Activated T-helper 1 cell treated with anti-CD3 and anti-CD28 coated beads, Interleukin-12 subunit alpha, Interleukin-12 subunit beta, Interleukin-2, Interleukin-4 antibody, amounts not matched to agents 30 ng/mL and 10 ng/mL and 1 ng/mL, durations not matched to agents 14 hours and 24 hours and 36 hours (primary cell): Measurements from ENCODE around the gene B3GNT3. TPM values are rescaled to one million over a fixed set of nuclear protein-coding genes. Genes with fewer than 3 reads are reported as not detected.

Experiments used
- DNase-seq: peaks from one replicate; pipeline ENCODE4 v3.0.0; 2021; ENCODE audit warnings: low spot score
- H3K27ac Mint-ChIP-seq: one replicate; pipeline ENCODE4 v1.8.0; 2021; ENCODE audit warnings: mild to moderate bottlenecking, mixed read lengths
- H3K27me3 Mint-ChIP-seq: one replicate; pipeline ENCODE4 v1.8.0; 2022; ENCODE audit warnings: mild to moderate bottlenecking, moderate library complexity, mixed read lengths; ENCODE audit not compliant: insufficient read depth
- H3K36me3 Mint-ChIP-seq: one replicate; pipeline ENCODE4 v1.8.0; 2021; ENCODE audit warnings: low read depth, mixed read lengths
- H3K4me1 Mint-ChIP-seq: one replicate; pipeline ENCODE4 v1.8.0; 2021; ENCODE audit warnings: low read depth, mixed read lengths
- H3K4me3 Mint-ChIP-seq: one replicate; pipeline ENCODE4 v1.8.0; 2021; ENCODE audit warnings: mild to moderate bottlenecking, moderate library complexity, mixed read lengths
- H3K9me3 Mint-ChIP-seq: one replicate; pipeline ENCODE4 v1.8.0; 2021; ENCODE audit warnings: mixed read lengths
- intact Hi-C: fragments of 100-400 bp; cut with micrococcal nuclease; formaldehyde crosslinking; loops from one replicate; pipeline ENCODE4 v1.15.1; 2024
- total RNA-seq: library from RNA; stranded (reverse); gene quantifications from 2 replicates; pipeline ENCODE4 v1.2.3, GENCODE V29; 2022

B3GNT3 gene
- total RNA-seq, 1 donor from 2014 or later = not detected

GRCh38 chr19:17835182-17836006 is 40.5 kb downstream of the B3GNT3 start:
- no peak for DNase-seq
- intact Hi-C loops = no loop called here
- Mint-ChIP-seq H3K4me1 (peaks cover 24% of the 10 kb centered on the region), H3K36me3 (peaks cover 69% of the 10 kb centered on the region), H3K4me3 (no peak overlapping the region), H3K27ac (peak overlapping the region; percentile 40), H3K27me3 (no peaks in the 10 kb centered on the region), H3K9me3 (peaks cover 4% of the 10 kb centered on the region)

- intact Hi-C loops = no loop called here
- no peak overlapping the region for H3K4me3 Mint-ChIP-seq
- peaks cover 71% of the 10 kb centered on the region for H3K36me3 Mint-ChIP-seq
- no peak for DNase-seq
- H3K27ac Mint-ChIP-seq = peak overlapping the region; percentile 21
- peaks cover 4% of the 10 kb centered on the region for H3K9me3 Mint-ChIP-seq
- H3K4me1 Mint-ChIP-seq = peaks cover 24% of the 10 kb centered on the region
- H3K27me3 Mint-ChIP-seq = no peaks in the 10 kb centered on the region
Observed at GRCh38 chr19:17836530-17836929, 41.6 kb downstream of the B3GNT3 start.

GRCh38 chr19:17837972-17838371 is 43.0 kb downstream of the B3GNT3 start:
- intact Hi-C loops = no loop called here
- peaks cover 64% of the 10 kb centered on the region for H3K36me3 Mint-ChIP-seq
- H3K9me3 Mint-ChIP-seq = peaks cover 4% of the 10 kb centered on the region
- DNase-seq = no peak
- peaks cover 24% of the 10 kb centered on the region for H3K4me1 Mint-ChIP-seq
- no peaks in the 10 kb centered on the region for H3K27me3 Mint-ChIP-seq
- H3K27ac Mint-ChIP-seq = peak overlapping the region; percentile 84
- no peak overlapping the region for H3K4me3 Mint-ChIP-seq

- intact Hi-C loops = no loop called here
- peaks cover 70% of the 10 kb centered on the region for H3K36me3 Mint-ChIP-seq
- DNase-seq = no peak
- no peak overlapping the region for H3K27ac Mint-ChIP-seq
- no peak overlapping the region for H3K4me3 Mint-ChIP-seq
- H3K4me1 Mint-ChIP-seq = peaks cover 41% of the 10 kb centered on the region
- no peaks in the 10 kb centered on the region for H3K27me3 Mint-ChIP-seq
- peaks cover 4% of the 10 kb centered on the region for H3K9me3 Mint-ChIP-seq
Observed at GRCh38 chr19:17840019-17840418, 45.1 kb downstream of the B3GNT3 start.

GRCh38 chr19:17841371-17841809 is 46.5 kb downstream of the B3GNT3 start:
- peaks cover 42% of the 10 kb centered on the region for H3K4me1 Mint-ChIP-seq
- H3K27me3 Mint-ChIP-seq = no peaks in the 10 kb centered on the region
- H3K36me3 Mint-ChIP-seq = peaks cover 56% of the 10 kb centered on the region
- H3K9me3 Mint-ChIP-seq = no peaks in the 10 kb centered on the region
- no peak overlapping the region for H3K4me3 Mint-ChIP-seq
- DNase-seq = no peak
- no peak overlapping the region for H3K27ac Mint-ChIP-seq
- intact Hi-C loops = no loop called here

GRCh38 chr19:17841810-17842662 is 47.1 kb downstream of the B3GNT3 start:
- DNase-seq = peak; percentile 46
- H3K9me3 Mint-ChIP-seq = no peaks in the 10 kb centered on the region
- no peak overlapping the region for H3K4me3 Mint-ChIP-seq
- H3K27me3 Mint-ChIP-seq = no peaks in the 10 kb centered on the region
- no peak overlapping the region for H3K27ac Mint-ChIP-seq
- intact Hi-C loops = loop anchor here (1.0 kb wide), 2 partner anchors 11 to 32 kb away; no protein-coding TSS in a partner anchor
- peaks cover 51% of the 10 kb centered on the region for H3K36me3 Mint-ChIP-seq
- peaks cover 40% of the 10 kb centered on the region for H3K4me1 Mint-ChIP-seq

GRCh38 chr19:17842663-17843291 is 47.8 kb downstream of the B3GNT3 start:
- no peak for DNase-seq
- Mint-ChIP-seq H3K9me3 (no peaks in the 10 kb centered on the region), H3K27me3 (no peaks in the 10 kb centered on the region), H3K4me3 (no peak overlapping the region), H3K27ac (no peak overlapping the region), H3K36me3 (peaks cover 47% of the 10 kb centered on the region), H3K4me1 (peaks cover 39% of the 10 kb centered on the region)
- intact Hi-C loops = loop anchor here (1.0 kb wide), 2 partner anchors 11 to 32 kb away; no protein-coding TSS in a partner anchor

- peak overlapping the region; percentile 59 for H3K4me3 Mint-ChIP-seq
- H3K36me3 Mint-ChIP-seq = peaks cover 43% of the 10 kb centered on the region
Observed at GRCh38 chr19:17843292-17843827, 48.4 kb downstream of the B3GNT3 start.

GRCh38 chr19:17843908-17844490 is 49.1 kb downstream of the B3GNT3 start:
- intact Hi-C loops = no loop called here
- H3K9me3 Mint-ChIP-seq = no peaks in the 10 kb centered on the region
- DNase-seq = no peak
- no peaks in the 10 kb centered on the region for H3K27me3 Mint-ChIP-seq
- H3K4me3 Mint-ChIP-seq = peak overlapping the region; percentile 59
- peak overlapping the region; percentile 75 for H3K27ac Mint-ChIP-seq
- peaks cover 47% of the 10 kb centered on the region for H3K4me1 Mint-ChIP-seq
- H3K36me3 Mint-ChIP-seq = peaks cover 39% of the 10 kb centered on the region

More at GRCh38 chr19:17843292-17843827, 48.4 kb downstream of the B3GNT3 start:
- no peak for DNase-seq
- peaks cover 41% of the 10 kb centered on the region for H3K4me1 Mint-ChIP-seq
- H3K27me3 Mint-ChIP-seq = no peaks in the 10 kb centered on the region
- H3K9me3 Mint-ChIP-seq = no peaks in the 10 kb centered on the region
- peak overlapping the region; percentile 75 for H3K27ac Mint-ChIP-seq
- intact Hi-C loops = no loop called here

GRCh38 chr19:17846146-17846545 is 51.2 kb downstream of the B3GNT3 start:
- peak overlapping the region; percentile 93 for H3K4me3 Mint-ChIP-seq
- H3K27me3 Mint-ChIP-seq = no peaks in the 10 kb centered on the region
- peaks cover 63% of the 10 kb centered on the region for H3K4me1 Mint-ChIP-seq
- peak; percentile 40 for DNase-seq
- no peaks in the 10 kb centered on the region for H3K9me3 Mint-ChIP-seq
- intact Hi-C loops = loop anchor here (2.0 kb wide), 1 partner anchor 15 kb away; no protein-coding TSS in a partner anchor
- H3K27ac Mint-ChIP-seq = peak overlapping the region; percentile 99
- peaks cover 26% of the 10 kb centered on the region for H3K36me3 Mint-ChIP-seq

- Mint-ChIP-seq H3K36me3 (peaks cover 24% of the 10 kb centered on the region), H3K9me3 (no peaks in the 10 kb centered on the region), H3K4me1 (peaks cover 70% of the 10 kb centered on the region), H3K4me3 (peak within 1 kb of the TSS; percentile 93), H3K27me3 (no peaks in the 10 kb centered on the region), H3K27ac (peak within 1 kb of the TSS; percentile 99)
- DNase-seq = peak; percentile 87
- intact Hi-C loops = loop anchor here (1.0 to 2.0 kb wide), 3 partner anchors 8 to 17 kb away; partner anchors contain the start of gene RPL18A
Observed at GRCh38 chr19:17847538-17848366, 52.8 kb downstream of the B3GNT3 start, which contains the start of gene JAK3. Gene JAK3, minus strand, starts transcription at chr19:17847982. Its CDS starts 3,565 bp downstream, at chr19:17844417.
